ENCODE measurements around the gene SAMD14. TPM values are rescaled to one million over a fixed set of nuclear protein-coding genes. Genes with fewer than 3 reads are reported as not detected.

The SAMD14 gene
- total RNA-seq, 1 experiment from 2014 or later, result not detected

DNA sequence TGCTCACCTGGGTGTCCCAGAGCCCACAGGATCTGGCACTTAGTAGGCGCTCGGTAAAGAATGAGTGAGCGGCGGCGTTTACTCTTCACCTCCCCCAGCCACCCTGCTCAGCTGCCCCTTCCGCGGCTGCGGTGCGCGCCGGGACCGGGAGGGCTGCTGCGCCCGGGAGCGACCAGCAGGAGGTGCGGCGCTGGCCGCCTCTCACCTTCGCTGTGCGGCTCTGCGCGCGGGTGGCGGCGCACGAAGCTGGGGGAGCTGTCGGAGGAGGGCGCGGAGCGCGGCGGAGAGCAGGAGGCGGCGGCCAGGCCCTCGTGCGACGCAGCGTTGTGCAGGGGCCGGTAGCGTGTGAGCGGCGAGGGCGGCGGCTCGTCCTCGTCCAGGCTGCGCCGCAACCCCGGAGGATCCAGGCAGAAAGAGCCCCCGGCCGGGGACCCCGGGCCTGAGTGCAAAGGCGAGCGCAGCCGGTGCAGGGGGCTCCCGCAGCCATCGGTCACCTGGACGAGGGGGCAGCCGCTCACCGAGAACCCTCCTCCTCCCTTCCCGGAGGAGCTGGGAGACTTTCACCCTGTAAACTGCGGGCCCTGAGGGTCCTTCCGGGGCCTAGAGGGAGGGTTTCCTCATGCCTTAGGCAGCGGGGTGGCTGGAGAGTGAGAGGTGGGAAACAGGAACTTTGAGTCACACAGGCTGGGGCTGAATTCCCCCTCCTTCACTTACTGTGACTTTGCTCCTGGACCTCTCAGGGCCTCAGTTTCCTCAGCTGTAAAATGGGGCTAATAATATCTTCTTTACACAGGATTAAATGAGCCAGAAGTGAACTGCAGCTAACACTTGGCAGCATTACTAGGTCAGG lies 12.5 kb downstream of the SAMD14 start:
- DNase-seq (ENCODE audit: extremely low read depth, low read depth), result peak; percentile 30

DNA sequence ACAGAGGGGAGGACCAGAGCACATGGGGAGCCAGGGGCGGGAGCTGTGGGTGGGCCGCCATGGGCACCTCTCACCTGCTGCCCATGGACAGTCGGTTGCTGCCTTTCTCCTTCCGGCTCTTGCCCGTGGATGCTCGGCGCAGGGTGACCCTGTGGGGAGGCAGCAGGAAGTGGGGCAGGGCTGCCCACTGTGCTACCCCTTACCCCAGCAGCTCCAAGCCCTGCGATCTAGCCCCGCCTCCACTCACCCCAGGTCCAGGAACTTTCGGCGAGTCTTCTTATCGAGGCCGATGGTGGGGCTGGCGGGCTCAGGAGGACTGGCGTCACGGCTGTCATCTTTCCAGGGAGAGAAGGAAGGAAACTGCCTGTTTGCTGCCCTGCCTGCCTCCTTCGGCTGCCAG lies 14.2 kb downstream of the SAMD14 start:
- DNase-seq (ENCODE audit: extremely low read depth, low read depth), result no peak

- DNase-seq (ENCODE audit: extremely low read depth, low read depth), result peak; percentile 52
Measured at GRCh38 chr17:50114849-50115357, 15.1 kb downstream of the SAMD14 start.

DNA sequence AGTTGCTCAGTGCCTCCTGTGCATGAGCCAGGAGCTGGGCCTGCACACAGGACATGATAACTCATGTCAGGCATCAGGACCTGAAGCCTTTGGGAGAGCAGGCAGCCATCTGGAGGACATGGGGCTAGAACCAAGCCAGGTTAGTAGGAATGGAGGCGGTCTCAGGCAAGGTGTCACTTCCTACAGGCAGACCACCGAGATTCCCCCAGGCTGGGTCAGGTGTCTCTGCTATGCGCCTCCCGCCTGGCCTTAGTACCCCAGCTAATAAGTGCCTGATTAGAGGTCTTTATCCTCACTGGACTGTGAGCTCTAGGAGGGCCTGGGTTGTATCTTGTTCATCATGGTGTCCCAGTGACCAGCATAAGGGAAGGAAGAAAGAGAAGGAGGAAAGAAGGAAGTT lies 15.6 kb downstream of the SAMD14 start:
- DNase-seq (ENCODE audit: extremely low read depth, low read depth), result no peak

DNA sequence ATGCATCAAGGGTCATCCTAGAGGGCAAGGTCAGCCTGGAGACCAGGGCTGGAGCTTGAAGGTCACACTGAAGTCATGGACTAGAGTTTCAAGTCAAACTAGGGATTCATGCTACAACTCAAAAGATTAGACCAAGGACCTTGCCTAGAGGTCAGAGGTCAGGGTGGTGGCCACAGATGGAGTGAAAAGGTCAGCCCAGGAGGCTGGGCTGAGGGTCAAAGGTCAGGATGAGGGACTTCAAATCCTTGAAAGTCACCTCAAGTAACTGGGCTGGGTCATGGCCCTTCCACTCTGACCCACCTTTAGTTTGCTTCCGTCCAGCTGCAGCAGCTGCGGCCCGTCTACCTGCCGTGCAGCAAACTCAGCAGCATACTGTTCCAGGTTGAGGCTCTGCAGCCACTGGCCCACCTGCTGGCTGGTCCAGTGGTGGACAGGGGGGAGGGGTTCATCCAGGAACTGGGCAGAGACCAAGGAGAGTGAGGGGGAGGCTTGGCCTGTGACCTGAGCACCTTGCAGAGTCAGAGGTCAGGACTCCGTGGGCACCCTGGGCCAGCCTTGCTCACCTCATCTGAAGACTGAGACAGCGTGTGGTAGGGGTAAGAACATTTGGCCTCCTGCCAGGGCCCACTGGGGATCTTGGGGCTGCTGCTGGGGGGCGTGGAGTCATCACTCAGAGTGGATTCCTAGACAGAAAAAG lies 16.2 kb downstream of the SAMD14 start:
- no peak for DNase-seq (ENCODE audit: extremely low read depth, low read depth)

- no peak for DNase-seq (ENCODE audit: extremely low read depth, low read depth)
Measured at GRCh38 chr17:50112694-50113093, 17.3 kb downstream of the SAMD14 start.

- no peak for DNase-seq (ENCODE audit: extremely low read depth, low read depth)
Measured at GRCh38 chr17:50111673-50112655, 18.0 kb downstream of the SAMD14 start.

DNA sequence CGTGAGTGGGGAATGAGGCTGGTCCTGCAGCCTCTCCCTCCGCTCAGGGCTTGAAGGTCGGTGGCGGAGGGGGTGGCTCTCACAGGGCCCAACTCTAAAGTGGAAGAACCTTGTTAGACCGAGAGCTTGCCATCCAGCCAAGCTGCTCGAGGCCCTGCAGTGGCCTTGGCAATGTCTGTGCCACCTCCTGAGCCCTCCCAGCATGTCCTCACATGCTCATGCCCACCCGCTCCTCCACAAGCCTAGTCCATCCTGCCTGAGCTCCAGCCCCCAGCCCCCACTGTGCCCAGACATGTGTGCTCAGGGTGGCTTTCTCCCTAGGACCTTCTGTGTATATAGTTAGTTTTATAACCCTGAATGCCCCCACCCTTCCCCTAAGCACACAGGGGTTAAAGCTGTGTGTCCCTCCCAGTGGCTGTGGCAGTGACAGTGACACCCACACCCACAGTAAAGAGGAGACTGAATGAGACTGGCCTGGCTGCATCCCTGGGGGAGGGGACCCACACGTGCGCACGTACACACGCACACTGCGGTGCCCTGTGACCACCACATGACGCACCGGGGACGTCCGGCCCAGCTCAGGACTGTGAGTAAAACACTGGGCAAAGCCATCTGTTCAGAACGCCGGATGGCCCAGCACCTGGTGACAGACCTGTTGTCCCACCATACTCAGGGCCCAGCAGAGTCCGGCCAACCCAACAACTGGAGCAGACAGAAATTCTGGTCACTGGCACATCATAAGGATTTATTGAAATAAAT lies 19.2 kb downstream of the SAMD14 start:
- no peak for DNase-seq (ENCODE audit: extremely low read depth, low read depth)

GRCh38 chr17:50109785-50110184 lies 20.2 kb downstream of the SAMD14 start:
- DNase-seq (ENCODE audit: extremely low read depth, low read depth), result no peak

GRCh38 chr17:50109207-50109606 lies 20.8 kb downstream of the SAMD14 start:
- no peak for DNase-seq (ENCODE audit: extremely low read depth, low read depth)

- DNase-seq (ENCODE audit: extremely low read depth, low read depth), result no peak
Measured at GRCh38 chr17:50108556-50108955, 21.4 kb downstream of the SAMD14 start.

DNA sequence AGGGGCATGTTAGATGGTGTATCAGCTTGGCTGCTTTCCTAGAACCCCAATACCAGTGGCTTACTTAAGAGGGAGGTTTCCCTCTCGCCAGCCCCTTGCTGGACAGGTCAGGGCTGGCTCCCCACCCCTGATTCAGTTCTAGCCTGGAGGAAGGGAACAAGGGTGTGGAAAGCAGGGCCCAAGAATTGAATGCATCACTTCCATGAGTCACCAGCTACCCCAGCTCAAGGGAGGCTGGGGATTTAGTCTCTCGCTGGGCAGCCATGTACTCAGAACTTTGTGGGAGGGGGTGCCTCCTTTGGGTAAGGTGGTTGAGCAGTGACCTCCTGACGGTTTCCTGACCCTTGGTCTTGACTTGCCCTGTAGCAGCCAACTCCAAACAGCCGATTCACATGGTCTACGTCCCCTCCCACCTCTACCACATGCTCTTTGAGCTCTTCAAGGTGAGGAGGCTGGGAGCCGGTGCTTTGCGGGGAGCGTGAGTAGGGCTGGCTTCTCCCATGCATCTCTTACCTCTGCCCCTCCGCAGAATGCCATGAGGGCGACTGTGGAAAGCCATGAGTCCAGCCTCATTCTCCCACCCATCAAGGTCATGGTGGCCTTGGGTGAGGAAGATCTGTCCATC lies 22.1 kb downstream of the SAMD14 start:
- no peak for DNase-seq (ENCODE audit: extremely low read depth, low read depth)

- no peak for DNase-seq (ENCODE audit: extremely low read depth, low read depth)
Measured at GRCh38 chr17:50106393-50107131, 23.4 kb downstream of the SAMD14 start.

GRCh38 chr17:50105811-50106210 lies 24.1 kb downstream of the SAMD14 start:
- DNase-seq (ENCODE audit: extremely low read depth, low read depth), result no peak

DNA sequence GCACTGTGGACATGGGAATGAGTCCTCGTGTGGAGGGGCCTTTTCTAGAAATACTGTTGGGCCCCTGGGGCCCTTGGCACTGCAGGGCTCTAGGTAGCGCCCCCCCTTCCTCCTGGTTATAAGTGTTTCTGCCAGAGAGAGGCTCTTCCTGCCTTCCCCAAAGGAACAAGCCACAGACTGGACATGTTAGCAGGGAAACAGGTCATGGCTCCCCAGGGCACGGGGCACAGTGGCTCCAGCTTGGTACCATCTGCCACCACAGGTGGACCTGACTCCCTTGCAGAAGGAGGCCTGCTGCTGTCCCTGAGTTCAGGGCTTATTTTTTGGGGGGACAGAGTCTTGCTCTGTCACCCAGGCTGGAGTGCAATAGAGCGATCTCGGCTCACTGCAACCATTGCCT lies 26.0 kb downstream of the SAMD14 start:
- no peak for DNase-seq (ENCODE audit: extremely low read depth, low read depth)

DNA sequence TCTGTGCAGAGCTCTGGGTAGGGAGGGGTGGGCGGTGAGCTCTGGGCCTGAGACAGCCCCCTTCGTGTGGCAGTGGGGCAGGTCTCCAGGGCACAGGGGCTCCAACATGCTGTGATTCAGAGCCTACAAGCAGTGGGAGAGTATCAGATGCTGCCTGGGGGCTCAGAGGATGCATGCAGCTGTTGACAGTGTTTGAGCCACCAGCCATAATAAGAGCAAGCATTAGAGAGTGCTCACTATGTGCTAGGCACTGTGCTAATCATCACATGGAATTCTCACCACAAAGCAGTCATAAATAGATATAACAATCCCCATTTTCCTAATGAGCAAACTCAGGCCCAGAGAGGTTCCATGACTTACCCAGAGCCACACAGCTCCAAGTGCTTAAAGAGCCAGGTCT lies 26.7 kb downstream of the SAMD14 start:
- DNase-seq (ENCODE audit: extremely low read depth, low read depth), result no peak

DNA sequence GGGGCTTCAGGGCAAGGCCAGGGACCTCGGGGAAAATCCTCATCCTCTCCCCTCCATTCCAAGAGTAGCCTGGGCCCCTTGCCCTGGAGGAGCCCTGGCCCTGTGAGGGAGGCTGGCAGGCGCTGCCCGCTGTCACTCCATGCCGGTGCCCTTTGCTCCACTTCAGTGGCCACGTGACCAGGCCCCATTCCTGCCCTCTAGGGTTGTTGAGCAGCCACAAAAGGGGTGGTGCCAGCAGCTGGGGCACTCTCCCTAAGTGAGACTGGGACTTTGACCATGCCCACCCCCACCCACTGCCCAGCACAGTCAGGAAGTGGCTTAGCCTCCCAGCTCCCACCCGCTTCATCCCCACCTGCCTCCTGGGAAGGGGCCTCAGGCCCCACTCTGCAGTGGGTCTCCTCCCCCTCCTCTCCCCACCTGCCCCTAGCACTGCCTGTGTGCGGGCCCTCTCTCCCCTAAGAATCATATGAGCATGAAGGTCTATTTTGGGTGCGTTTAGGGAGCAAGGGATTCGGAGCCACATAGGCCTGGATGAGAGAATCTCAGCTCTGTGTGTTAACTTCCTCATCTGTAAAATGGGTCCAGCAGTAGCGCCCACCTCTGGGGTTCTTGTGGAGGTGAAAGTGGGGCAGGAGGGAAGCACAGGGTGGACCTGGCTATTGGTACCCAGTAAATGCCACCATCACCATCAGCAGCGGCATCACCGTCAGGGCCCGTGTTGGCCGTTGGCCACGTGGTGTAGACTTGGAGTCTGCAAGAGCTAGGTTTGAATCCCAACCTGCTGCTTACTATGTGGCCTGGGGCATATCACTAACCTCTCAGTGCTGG lies 27.6 kb downstream of the SAMD14 start:
- no peak for DNase-seq (ENCODE audit: extremely low read depth, low read depth)
